ENCODE measurements around the gene ZNF526.
A peak's percentile ranks its signal among the peaks of the same experiment; 100 is the strongest.
"Not testable (repeated sequence)": the region's sequence is repeated elsewhere in the genome, so short reads cannot be mapped to it uniquely, and the experiment has no call there.

Gene ZNF526

DNA sequence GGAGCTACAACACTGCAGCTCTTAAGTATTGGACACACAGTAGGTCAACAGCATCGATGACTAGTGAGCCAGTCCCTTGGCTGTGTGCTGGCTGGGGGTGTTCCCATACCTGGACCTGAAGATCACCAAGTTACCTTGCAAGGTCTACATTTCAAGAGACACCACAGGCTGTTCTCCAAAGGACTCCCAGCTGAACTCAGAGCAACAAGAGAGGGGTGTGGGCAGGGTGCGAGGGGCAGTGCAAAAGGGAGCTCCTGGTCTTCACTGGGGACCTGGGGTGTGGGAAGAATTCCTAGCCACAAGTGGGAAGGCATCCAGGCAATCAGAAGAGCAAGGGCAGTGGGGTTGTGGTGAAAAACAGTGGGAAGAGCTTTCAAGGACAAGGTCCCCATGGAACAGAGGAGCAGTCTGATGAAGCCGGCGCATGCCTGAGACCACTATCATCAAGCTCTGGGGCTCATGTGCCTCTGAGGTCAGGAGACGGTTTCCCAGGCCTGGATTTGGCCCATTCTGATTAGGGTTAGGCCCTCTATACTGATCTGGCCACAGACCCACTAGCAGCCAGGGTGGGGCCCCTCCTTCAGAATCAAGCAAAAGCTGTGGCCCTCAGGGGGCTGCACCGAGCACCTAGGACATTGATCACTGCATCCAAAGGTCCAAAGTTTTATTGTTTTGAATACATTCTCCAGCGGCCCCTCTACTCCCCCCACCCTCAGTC lies 27.0 kb downstream of the ZNF526 start:
- no peak for DNase-seq (ENCODE audit: low spot score)

DNA sequence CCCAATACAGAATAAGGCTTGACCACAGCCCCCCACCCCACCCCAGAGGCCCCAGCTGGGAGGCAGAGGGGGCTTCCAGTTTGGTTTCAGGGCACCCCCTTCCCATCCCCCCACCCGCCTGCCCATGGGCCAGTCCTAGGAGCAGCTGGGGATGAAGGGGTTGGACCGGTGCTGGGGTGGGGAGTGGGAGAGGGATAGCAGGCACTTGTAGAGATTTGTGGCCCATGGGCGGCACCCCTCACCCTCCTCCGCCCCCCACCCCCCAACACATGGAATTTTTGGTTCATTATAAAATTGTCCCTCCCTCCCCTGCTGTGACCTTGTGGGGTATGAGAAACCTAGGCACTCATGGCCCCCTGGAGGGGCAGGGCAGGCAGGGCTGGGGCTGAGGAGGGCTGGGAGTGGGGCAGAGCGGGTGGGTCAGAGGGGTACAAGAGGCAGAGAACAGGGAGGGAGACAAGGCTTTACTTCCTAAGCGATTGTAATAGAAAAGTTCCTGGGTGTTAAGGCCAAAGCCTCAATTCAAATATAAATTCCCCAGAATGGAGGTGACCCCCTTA lies 27.6 kb downstream of the ZNF526 start:
- DNase-seq (ENCODE audit: low spot score): no peak

DNA sequence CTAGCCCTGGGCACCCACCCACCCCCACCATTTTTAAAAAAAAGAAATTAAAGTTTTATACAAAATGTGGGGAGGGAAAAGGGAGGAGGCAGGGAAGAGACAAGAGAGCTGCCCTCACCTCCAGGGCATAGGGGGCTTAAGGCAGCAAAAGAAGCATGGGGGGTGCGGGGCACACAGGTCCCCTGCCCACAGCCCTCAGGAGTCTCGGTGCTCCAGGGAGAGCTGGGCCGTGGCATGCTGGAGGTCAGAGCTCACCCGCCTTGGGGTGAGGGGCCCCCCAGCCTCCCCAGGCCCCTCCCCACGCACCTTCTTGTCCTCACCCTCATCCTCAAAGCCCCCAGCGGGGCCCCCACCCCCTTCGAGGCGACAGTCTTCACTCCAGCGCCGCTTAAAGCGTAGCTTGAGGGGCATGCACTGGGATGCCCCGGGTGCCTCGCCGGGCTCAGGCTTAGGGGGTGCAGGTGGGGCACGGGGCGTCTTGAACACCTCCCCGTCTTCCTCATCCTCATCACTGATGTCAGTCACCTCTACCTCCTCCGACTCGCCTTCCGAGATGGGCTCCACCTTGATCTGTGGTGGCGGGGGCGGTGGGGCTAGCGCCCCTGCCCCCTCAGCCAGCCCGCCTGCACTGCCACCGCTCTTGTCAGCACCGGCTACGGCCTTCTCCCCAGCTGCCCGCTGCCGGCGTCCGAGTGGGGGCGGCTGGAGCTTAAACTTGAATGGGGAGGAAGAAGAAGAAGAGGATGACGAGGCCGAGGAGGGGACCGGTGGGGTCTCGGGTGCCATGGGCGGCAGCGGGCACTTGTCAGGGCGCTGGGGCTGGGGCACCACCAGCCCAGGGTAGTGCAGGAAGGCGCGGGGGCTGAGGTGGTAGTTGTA lies 28.4 kb downstream of the ZNF526 start:
- DNase-seq (ENCODE audit: low spot score): no peak

DNA sequence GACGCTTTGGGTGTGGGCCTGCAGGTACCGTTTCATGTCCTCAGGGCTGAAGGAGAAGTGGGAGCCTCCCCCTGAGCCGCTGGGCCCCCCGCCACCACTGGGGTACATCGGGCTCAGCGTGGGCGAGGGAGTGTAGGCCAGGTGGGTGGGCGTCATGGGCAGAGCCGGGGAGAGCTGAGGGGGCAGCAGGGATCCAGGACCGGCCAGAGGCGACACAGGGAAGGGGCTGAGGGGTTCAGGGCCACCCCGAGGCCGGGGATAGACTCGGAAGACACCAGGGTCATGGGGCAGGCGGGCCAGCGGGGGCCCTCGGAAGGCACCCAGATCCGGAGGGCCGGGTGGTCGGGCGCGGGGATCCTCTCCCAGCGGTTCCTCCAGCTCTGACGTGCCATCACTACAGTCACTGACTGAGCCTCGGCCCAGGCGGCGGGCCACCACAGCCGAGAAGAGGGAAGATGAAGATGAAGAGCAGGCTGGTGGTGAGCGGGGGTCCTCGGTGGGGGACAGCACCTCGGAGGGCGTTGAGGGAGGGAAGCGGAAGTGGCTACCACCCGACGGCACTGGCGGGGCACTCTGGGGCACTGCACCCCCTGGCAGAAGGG lies 29.1 kb downstream of the ZNF526 start:
- DNase-seq (ENCODE audit: low spot score): no peak

DNA sequence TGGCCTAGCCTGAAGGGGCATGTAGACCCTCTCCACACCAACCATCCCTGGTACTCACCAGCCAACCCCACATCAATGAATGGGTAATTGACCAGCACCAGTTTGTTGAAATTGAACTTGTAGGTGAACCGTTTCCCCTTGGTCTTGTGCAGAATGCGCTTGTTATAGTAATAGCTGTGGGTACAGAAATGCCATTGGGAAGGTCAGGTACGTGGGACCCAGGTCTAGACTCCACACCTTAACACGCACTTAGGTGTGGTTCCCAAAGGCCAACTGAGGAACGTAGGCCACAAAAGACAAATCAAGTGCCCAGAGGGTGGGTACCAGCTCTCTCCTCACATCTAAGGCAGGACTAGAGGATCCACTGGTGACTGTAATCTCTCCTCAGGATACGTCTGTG lies 29.7 kb downstream of the ZNF526 start:
- DNase-seq (ENCODE audit: low spot score): no peak

DNA sequence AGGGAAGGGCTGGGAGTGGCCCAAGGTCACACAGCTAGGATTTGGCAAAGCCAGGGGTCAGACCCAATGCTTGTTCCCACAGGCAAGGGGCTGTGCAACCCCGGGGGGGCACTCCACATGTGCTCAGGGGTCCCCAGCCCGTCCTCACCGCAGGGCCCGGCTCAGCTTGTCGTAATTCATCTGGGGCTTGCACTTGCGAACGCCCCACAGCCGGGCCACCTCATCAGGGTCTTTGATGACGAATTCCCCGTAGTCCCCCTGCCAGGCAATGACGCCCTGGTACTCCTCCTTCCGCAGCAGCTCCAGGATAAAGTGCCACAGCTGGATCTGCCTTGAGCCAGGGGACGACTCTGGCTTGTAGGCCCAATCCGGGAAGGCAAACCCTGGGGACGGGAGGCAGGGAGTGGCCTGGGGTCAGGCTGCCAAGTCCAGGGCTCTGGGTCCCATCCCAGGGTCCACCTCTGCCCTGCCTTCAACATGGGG lies 30.1 kb downstream of the ZNF526 start:
- DNase-seq (ENCODE audit: low spot score): no peak

DNA sequence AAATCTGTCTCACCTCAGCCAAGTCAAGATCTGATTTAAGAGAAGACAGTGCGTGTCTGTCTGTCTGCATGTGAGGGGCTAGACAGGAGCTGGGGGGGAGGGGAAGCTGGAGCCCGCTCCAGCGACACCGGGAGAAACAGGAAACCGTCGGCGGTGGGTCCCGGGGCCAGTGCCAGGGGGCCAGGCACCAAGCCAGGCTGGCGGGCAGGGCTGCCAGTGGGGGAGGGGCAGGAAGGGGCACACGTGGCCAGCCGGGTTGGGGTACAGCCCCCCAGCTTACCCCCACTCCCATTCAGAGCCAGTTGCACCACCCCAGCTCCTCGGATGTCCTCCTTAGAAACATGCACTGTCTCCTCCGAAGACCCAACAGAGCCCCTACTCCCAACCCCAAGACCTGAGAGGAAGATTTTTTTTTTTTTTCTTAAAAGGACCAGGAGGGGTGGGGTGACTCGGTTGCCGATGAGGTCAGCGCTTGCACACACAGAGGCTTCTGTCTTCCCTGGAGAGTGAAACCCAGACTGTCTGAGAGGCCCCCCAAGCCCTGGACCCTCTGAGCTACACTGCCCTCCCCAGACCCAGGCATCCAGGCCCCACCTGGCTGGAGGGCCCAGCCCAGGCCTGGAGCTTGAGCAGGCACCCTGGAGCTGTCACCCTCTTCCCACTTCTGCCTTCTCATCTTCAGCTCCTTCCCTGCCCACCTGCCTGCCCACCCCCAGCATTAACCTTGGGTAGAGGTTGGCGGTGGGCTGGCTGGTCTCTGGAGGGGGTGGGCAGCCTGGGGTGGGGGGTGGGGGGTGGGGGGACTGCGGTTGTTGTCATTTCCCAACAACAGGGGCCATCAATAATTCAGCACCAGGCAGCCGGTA lies 30.8 kb downstream of the ZNF526 start:
- DNase-seq (ENCODE audit: low spot score): peak; percentile 70

DNA sequence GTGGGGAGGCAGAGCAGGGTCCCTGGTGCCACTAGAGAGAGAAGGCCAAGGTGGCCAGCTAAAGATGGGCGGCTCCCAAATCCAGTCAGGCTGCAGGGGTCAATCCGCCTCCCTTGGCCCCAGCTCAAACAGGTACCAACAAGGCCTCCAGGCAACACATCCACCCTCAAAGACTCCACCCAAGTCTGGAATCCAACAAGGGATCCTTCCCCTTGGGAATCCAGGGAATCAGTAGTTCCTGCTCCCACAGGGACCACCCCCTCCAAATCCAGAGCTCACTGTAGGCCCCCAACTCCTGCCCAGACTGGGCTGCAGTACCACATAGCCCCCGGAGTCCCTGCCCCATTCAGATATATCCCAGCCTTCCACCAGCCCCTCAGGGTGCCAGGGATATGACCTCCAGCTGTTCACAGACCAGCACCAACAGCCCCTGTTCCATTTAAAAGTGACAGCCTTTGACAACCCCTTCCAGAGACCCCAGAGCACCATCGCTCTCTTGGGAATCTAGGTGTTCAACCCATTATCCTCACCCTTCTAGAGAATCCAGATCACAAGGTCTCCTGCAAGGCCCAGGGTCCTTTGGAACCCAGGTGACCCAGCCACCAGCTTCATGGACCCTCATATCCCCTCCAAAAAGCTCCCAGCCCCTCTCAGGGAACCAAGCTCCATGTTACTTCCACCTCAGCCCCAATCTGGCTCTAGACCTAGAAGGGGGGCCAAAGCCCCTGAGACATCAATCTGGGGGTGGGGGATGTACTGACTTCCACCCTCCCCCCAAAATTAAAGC lies 31.7 kb downstream of the ZNF526 start:
- DNase-seq (ENCODE audit: low spot score): no peak

DNA sequence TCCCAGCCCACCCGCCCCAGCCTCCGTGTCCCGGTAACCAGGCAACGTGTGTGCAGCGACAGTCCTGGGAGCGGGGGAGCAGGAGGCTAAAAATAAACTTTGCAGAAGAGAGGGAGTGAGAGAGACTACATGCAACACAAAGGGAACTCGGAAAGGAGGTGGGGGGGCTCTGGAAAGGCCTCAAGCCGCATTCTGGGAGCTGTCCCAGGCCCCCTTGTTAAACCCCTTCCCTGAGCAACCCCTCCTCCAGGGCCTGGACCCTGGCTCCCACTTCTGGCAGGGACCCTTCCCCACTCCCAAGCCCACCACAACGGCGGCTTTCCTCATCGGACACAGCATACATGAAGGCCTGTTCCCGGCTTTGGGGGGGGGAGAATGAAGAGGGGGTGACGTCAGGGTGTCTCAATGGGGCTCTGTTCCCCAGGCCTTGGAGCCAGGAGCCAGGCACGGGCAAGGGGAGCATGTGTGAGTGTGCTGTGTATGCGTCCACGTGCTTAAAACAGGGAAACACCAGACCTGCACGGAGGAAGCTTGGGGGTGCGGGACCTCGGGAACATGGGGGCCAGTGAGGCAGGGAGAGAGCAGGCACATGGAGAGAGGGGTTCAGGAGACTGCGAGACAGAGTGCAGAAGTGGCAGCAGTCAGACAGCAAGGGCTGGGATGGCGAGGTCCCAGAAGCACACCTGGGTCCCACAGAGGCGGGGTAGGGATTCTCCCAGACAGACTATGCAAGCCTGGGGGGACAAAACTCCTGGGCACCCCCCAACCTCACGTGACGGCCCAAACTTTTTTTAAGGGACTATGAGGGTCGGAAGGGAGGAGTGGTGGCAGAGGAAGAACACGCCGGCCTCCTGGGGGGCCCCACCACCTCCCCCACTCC lies 32.5 kb downstream of the ZNF526 start:
- peak; percentile 75 for DNase-seq (ENCODE audit: low spot score)

DNA sequence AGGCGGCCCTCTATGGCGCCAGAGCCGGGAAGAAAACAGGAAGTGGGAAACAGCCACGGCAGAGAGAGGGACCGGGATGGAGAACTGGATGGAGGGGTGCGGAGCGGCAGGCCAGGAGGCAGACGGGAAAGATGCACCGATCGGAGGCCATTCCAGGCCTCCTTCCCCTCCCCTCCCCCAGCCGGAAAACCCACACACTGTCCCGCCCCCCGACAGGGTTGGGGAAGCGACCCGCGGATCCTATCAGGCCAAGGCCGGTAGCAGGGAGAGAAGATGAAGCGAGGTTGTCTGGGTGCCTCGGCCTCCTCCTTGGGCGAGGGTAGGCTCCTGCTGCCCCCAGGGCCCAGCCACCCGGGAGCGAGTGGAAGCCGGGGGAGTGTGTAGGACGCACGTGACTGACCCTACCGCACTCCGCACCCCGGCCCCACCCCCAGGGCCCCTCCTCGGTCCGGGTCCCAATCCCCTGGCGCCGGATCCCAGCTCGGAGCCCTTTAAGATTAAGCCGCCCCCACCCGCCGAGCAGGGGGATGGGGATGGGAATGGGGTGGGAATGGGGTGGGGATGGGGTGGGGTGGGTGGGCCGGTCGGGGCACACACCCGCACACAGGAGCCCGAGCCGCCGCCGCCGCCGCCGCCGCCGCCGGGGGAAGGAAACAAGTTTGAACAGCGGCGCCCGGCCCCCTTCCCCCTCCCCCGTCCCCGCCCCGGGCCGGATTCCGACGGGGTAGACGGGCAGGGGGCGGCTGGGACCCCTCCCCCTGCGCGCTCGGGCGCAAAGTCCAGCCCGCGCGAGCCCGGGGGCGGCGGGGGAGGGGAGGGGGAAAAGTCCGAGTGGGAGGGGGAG lies 33.4 kb downstream of the ZNF526 start:
- DNase-seq (ENCODE audit: low spot score): peak; percentile 62

DNA sequence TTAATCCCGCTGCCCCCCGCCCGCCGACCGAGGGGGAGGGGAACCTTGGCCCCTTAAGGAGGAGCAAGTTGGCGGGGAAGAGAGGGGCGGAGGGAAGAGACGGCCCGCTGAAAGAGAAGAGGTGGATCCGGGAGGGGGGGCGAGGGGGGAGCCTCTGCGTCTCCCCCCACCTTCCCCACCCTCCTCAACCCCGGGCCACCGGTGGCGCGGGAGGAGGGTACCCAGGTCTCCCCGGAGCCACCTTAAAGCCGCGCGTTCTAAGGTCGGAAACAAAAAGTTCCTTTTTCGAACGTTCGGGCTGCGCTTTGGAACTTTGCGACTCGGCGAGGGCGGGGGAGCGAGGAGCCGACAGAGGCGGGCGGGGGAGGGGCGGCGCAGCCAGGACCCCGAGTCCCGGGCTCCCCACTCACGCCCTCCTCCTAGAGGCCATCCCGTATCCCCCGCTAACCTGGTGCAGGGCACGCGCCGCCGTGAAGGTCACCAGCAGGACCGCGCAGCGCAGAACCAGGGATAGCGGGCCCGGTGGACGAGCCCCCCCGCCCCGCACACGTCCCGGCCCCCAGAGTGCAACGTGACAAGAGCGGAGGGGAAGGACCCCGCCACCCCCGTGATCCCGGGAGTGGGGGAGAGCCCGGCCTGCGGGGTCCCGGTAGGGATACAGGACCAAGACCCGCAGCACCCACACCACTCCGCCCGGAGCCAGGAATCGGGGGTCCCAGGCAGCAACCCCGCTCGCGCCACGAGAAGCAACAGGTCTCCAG lies 34.2 kb downstream of the ZNF526 start:
- DNase-seq (ENCODE audit: low spot score): peak; percentile 62

DNA sequence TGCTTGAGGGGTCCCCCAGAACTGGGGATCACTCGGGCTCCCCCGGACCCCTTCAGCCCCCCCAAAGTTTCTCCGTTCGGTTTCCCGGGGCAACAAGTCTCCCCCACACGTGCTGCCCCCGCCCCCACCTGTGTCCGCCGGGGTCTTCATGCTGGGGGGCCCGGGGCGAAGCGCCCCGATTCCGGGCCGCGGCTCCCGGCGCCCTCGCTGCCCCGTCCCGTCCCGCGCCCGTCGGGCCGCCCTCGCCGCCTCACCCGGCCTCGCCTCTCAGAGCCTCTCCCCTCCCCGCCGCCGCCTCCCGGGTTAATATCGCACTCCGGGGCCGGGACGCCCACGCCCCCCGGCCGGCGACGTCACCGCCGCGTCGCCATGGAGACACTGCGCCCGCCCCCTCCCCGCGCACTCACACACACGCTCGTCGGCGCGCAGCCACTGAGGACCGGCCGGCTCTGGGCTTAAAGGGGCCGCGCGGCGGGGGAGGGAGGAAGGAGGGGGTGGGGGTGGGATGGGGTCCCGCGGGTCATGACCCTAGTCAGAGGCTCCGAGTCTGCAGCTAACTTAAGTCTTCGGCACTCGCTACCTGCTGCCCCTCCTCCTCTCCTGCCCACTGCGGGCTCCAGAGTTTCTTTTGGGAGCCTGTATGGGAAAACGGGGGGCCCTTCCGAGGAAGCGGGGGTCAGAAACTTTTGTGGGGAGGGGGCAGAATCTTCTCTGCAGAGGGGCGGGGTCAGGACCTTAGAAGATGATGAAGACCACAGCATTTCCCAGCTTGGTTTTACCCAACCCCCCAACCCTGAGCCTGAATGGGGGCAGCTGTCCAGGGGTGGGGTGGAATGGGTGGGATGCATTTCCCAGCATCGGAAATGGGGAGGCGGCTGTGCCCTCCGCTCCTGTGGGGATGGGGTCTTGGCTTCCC lies 35.0 kb downstream of the ZNF526 start, which contains the start of gene ERF:
Gene ERF (minus strand): TSS at position 279 of the 916 bp plus-strand sequence. CDS start 129 bp downstream, at position 150.
- peak; percentile 96 for DNase-seq (ENCODE audit: low spot score)

DNA sequence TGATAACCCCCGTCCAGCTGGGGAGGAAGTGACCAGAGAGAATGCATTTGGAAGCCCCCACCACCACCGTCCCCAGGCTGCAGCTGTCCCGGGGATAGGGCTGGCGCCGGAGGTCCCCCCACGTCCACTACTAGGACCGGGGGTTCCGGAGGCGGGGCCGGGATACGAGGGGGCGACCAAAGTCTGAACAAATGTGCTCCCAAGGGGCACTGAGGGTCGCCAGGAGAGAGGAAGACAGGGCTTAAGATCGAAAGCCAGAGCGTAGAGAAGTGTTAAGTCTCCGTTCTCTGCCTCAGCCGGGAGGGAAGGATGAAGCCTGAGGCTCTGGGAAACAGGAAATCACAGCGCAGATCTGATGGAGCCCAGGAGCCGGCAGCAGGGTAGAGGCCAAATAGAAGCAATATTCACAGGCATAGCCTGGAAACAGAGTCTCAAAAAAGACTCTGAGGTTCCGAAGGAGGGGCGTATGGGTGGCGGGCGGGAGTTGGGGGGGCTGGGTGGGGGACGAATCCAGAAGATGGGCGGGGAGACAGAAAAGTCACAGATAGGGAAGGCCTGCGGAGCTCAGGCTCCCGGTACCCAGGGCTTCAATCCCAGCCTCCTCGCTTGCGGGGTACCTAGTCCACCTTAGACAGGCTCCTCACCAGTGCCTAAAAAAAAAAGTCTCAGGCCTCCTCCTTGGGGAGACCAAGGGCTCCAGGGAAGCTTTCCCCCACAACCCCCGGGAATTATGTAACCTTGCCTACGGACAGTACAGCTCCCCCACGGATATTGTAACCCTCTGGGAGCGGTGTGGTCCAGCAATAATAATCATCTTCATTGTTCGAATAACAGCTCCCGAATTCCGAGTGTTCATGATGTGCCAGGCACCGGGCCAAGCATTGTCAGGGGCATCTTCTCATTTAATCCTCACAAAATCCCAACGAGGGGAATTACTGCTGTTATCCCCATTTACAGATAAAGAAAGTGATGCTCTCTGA lies 35.9 kb downstream of the ZNF526 start:
- DNase-seq (ENCODE audit: low spot score): peak; percentile 31

DNA sequence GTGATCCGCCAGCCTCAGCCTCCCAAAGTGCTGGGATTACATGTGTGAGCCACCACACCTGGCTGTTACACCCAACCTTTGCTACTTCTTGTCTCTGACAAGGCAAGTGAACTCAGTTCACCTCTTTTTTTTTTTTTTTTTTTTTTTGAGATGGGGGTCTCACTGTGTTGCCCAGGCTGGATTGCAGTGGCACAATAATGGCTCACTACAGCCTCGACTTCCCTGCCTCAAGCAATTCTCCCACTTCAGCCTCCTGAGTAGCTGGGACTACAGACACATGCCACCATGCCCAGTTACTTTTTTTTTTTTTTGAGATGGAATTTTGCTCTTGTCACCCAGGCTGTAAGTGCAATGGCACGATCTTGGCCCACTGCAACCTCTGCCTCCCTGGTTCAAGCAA lies 37.7 kb downstream of the ZNF526 start:
- DNase-seq (ENCODE audit: low spot score): not testable (repeated sequence)

DNA sequence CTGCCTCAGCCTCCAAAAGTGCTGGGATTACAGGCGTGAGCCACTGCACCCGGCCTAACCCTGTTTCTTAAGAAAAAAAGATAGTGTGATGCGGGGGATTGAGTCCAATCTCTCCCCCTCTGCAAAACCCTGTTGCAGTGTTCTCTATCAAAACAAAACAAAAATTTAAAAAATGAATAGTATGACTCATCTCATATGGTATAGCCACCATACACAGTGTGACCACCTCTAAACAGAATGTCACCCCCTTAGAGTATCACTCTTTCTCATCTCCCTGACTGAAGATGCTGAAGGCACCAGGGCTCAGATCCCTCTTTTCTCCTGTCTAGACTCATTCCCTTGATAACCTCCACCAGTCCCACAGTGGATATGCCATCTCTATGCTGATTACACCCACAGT lies 41.7 kb downstream of the ZNF526 start:
- DNase-seq (ENCODE audit: low spot score): no peak
